Measurements from ENCODE around the gene ZNF207.

ZNF207 gene

DNA sequence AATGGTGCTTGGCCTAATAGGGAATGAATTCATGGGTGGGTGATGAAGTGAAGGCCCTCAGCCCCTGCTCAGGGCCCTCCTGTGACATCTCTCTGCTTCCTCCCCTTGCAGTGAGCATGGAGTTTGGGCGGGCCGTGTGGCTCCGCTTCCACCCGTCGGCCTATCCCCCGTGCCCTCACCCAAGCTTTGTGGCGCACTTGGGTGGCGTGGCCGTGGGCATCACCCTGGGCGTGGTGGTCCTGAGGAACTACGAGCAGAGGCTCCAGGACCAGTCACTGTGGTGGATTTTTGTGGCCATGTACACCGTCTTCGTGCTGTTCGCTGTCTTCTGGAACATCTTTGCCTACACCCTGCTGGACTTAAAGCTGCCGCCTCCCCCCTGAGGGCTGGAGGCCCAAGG, 29.1 kb upstream of the ZNF207 start:
- TF ChIP-seq, protein P1, sequence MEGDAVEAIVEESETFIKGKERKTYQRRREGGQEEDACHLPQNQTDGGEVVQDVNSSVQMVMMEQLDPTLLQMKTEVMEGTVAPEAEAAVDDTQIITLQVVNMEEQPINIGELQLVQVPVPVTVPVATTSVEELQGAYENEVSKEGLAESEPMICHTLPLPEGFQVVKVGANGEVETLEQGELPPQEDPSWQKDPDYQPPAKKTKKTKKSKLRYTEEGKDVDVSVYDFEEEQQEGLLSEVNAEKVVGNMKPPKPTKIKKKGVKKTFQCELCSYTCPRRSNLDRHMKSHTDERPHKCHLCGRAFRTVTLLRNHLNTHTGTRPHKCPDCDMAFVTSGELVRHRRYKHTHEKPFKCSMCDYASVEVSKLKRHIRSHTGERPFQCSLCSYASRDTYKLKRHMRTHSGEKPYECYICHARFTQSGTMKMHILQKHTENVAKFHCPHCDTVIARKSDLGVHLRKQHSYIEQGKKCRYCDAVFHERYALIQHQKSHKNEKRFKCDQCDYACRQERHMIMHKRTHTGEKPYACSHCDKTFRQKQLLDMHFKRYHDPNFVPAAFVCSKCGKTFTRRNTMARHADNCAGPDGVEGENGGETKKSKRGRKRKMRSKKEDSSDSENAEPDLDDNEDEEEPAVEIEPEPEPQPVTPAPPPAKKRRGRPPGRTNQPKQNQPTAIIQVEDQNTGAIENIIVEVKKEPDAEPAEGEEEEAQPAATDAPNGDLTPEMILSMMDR (IDR thresholded peaks at IDR 0.05; ENCODE audit: insufficient read depth, missing control alignments): no peak
- FAIRE-seq (no peak), DNase-seq (ENCODE audit: insufficient read length, low spot score) (no peak)

- TF ChIP-seq, protein P1 (IDR thresholded peaks at IDR 0.05; ENCODE audit: insufficient read depth, missing control alignments): no peak
- FAIRE-seq: no peak
- DNase-seq (ENCODE audit: insufficient read length, low spot score): no peak
These were observed 26.9 kb upstream of the ZNF207 start for GRCh38 chr17:32323046-32323445.

DNA sequence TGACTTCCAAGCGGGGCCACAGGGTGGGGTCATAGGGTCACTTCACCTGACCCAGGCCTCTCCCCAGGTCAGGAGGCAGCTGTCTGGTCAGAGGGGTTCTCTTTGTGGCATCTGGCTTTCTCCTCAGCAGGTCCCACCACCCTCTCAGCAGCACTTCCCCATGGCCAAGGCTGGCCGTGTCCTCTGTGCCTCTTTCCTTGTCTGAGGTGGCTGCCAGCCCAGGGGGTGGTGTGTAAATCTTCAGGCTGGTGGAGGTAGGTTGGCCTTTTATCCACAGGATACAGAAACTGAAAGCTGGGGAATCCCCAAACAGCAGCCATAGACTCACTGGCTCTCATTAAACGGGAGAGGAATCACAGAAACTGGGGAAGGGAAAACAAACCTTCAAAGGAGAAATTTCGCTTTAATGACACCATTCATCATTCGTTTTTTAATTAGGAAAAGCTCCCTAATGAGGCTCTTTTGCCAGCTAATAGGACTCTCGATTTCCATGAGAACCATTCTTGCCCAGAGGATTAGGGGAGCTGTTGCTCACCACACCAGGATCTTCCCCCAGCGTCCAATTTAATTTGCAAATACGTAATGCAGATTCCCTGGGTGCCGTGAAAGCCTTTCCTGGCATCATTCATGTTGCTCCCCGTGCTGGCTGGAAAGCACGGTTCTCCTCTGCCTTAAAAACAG, 26.0 kb upstream of the ZNF207 start:
- FAIRE-seq (no peak), DNase-seq (ENCODE audit: insufficient read length, low spot score) (no peak)
- TF ChIP-seq, protein P1 (IDR thresholded peaks at IDR 0.05; ENCODE audit: insufficient read depth, missing control alignments): no peak

DNA sequence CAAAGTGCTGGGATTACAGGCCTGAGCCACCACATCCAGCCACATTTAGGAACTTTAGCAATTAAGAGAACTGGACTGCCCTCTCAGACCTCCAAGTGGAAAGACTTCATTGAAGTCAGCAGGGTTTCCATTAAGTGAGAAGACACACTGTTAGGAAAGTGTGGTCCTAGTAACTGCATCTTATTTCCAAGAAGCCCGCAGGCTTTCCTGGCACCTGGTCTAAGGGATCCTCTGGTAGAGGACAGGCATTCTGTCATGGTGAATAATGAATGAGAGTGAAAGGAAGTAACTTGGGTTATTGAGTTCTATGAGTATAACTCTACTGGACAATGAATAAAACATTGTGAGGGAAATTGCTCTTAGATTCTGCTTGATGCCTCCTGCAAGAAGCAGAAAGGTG, 22.0 kb upstream of the ZNF207 start:
- no peak for DNase-seq (ENCODE audit: insufficient read length, low spot score)
- TF ChIP-seq, protein P1 (IDR thresholded peaks at IDR 0.05; ENCODE audit: insufficient read depth, missing control alignments): no peak
- FAIRE-seq: no peak

GRCh38 chr17:32330147-32330546, 19.8 kb upstream of the ZNF207 start:
- DNase-seq (ENCODE audit: insufficient read length, low spot score): no peak
- FAIRE-seq: no peak
- TF ChIP-seq, protein P1 (IDR thresholded peaks at IDR 0.05; ENCODE audit: insufficient read depth, missing control alignments): no peak

DNA sequence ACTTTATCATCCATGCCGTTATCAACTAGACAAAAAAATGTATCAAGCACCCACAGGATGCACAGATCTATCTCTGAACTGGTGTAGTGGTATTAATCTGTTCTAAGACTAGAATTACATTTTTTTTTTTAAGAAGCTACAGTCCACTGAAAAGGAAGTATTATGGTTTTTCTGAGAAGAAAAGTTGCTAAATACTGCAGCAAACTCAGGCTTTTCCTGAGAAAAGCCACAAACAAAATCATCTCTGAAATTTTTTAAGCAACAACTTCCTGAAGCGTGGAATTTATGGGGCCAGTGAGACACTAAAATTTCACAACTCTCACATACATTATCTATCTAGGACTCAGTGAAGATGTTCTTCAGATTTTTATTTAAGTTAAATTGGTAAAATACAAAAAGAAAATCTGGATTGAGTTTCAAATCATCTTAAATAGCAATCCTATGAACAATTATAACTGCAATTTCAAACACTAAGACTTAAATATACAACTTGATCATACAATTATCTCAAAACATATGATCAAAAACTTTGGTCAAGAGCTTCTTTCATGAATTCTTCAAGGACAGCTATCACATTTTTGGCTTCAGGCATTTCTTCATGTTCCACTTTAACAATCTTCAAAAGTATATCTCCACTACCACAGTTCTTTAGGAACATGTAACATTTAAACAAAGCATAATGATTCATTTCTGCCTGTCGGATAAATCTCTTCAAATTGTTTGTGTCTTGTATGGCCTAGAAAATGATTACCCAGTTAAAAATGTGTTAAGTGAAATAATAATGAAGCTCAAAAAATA, 18.5 kb upstream of the ZNF207 start:
- FAIRE-seq: no peak
- DNase-seq (ENCODE audit: insufficient read length, low spot score): no peak
- TF ChIP-seq, protein P1 (IDR thresholded peaks at IDR 0.05; ENCODE audit: insufficient read depth, missing control alignments): no peak

- DNase-seq (ENCODE audit: insufficient read length, low spot score): no peak
- FAIRE-seq: no peak
- TF ChIP-seq, protein P1 (IDR thresholded peaks at IDR 0.05; ENCODE audit: insufficient read depth, missing control alignments): no peak
These were observed 16.8 kb upstream of the ZNF207 start for GRCh38 chr17:32333187-32333586.

Measured in D721Med (cell line).